ENCODE results near the gene PLAGL1.
"Not testable (repeated sequence)": the region's sequence is repeated elsewhere in the genome, so short reads cannot be mapped to it uniquely, and the experiment has no call there.

The PLAGL1 gene

DNA sequence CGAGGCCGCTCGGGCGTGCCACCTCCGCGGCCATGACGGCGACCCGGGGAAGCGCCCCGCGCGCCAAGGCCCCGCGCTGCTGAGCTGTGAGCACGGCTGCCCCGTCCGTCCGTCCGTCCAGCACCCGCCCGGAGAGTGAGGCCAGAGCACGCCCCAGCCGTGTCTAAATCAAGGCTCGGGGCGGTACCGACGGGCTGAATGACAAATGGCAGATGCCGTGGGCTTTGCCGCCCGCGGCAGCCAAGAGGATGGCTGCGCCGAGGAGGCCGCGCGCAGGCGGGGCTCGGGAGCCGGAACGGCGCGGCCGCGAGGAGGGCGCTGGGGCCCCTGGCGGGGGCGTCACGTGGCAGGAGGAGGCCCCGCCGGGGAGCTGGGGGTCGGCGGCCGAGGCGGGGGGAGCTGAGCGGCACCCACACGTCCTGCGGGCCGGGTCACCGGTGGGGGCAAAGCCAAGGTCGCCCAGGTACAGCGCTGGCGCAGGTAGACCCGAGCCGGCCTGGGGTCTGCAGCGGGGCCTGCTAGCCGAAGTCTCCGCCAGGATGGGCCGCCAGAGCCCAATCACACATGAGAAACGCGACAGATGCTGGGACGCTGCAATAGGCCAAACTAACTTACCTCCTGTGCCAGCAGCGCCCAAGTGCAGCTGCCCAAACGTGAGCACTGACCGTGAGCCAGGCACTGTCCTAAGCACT is at the start of gene PLAGL1:
TSS of gene PLAGL1 (minus strand) at position 140 of the 692 bp plus-strand sequence. CDS start 60,123 bp downstream, outside the sequence.
- peak in 1 of 4 experiments; percentile 3 for DNase-seq (ENCODE audit: low read depth in 4 of 4, low spot score in 1 of 4)

DNA sequence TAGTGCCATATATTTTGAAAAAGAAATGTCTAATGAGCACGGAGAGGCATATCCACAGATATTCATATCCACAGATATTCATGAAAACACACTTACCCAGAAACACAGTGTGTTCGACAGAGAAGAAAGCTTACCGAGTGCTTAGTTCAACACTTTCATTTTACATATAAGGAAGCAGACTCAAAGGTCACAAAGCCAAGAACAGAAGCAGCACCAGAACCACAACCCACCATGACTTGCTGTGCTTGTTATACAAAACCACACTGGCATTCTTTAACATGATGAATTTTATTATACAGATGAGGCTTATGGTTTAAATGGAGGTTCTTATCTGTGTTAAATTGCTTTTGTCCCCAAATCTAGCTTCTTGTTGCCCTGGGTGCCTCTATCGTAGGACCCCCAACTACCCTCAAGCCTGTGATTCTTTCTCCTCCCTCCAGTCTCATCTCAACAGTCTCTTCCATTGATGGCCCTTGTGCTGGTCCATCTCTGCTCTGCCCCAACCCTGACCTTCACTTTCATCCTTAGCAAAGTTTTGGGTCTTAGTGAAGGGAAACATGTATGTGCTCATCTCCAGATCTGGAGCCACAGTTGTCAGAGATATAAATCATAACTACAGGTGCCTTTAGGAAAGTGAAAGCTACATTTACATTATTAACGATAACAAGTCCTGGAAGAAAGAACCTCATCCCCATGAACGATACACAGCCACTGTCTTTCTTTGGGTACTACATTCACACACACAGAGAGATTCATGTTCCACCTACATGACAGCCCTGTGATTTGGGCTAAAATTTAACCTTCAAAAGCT is 47.3 kb upstream of the PLAGL1 start:
- DNase-seq (ENCODE audit: low read depth in 4 of 4, low spot score in 1 of 4) = no peak

DNA sequence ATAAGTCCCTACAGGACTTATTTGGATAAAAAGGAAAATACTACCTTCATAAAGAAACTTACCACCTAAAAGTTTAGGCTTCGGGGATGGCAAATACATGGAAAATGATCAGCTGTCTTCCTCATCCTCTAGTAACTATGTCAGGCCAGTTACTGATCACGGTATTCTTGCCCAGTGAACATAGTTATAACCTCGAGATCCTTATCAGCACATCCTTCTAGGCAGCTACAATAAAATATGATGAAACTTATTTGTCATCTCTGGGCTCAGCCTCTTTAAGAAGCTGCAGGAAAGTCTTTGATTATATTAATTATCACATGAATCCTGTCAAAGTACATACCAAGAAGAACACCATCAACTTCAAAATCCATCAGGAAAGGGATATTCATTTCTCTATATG is 45.5 kb upstream of the PLAGL1 start:
- DNase-seq (ENCODE audit: low read depth in 4 of 4, low spot score in 1 of 4) = no peak

- DNase-seq (ENCODE audit: low read depth in 4 of 4, low spot score in 1 of 4) = no peak
Measured at GRCh38 chr6:144052488-144052887, 44.4 kb upstream of the PLAGL1 start.

DNA sequence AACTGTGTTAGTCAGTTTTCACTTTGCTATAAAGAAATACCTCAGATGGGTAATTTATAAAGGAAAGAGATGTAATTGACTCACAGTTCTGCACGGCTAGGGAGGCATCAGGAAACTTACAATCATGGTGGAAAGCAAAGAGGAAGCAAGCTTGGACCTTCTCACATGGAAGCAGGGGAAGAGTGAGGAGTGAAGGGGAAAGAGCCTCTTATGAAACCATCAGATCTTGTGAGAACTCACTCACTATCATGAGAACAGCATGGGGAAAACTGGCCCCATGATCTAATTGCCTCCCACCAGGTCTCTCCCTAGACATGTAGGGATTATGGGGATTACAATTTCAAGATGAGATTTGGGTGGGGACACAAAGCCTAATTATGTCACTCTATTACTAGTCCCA is 41.3 kb upstream of the PLAGL1 start:
- DNase-seq (ENCODE audit: low read depth in 4 of 4, low spot score in 1 of 4) = no peak

- no peak for DNase-seq (ENCODE audit: low read depth in 4 of 4, low spot score in 1 of 4)
Measured at GRCh38 chr6:144047688-144048087, 39.6 kb upstream of the PLAGL1 start.

DNA sequence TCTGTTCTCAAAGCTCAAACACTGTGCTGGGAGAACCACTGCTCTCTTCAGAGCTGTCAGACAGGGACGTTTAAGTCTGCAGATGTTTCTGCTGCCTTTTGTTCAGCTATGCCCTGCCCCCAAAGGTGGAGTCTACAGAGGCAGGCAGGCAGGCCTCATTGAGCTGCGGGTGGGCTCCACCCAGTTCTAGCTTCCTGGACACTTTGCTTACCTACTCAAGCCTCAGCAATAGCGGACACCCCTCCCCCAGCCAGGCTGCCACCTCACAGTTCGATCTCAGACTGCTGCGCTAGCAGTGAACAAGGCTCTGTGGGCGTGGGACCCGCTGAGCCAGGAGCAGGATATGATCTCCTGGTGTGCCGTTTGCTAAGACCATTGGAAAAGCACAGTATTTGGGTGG is 38.6 kb upstream of the PLAGL1 start:
- DNase-seq (ENCODE audit: low read depth in 4 of 4, low spot score in 1 of 4) = not testable (repeated sequence)

DNA sequence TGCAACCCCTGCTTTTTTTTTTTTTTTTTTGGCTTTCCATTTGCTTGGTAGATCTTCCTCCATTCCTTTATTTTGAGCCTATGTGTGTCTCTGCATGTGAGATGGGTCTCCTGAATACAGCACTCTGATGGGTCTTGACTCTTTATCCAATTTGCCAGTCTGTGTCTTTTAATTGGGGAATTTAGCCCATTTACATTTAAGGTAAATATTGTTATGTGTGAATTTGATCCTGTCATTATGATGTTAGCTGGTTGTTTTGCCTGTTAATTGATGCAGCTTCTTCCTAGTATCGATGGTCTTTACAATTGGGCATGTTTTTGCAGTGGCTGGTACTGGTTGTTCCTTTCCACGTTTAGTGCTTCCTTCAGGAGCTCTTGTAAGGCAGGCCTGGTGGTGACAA is 36.9 kb upstream of the PLAGL1 start:
- DNase-seq (ENCODE audit: low read depth in 4 of 4, low spot score in 1 of 4) = not testable (repeated sequence)

DNA sequence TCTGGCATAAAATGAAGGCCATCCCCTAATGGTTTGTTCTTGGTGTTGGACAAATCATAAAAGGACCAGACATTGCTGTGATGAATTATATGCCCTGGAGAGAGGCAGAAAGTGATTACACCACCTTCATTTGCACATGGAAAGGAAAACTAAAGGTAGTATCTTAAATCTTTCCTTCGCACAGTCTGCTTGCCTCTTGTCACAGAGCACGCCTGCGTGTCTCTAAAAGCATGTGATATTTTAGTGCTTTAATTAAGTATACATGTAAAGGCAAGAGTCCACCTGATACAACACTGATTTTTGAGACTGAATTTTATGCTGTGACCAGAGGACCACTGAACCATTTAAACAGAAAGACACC is 28.8 kb upstream of the PLAGL1 start:
- DNase-seq (ENCODE audit: low read depth in 4 of 4, low spot score in 1 of 4) = no peak

- DNase-seq (ENCODE audit: low read depth in 4 of 4, low spot score in 1 of 4) = no peak
Measured at GRCh38 chr6:144036064-144036834, 28.2 kb upstream of the PLAGL1 start.

DNA sequence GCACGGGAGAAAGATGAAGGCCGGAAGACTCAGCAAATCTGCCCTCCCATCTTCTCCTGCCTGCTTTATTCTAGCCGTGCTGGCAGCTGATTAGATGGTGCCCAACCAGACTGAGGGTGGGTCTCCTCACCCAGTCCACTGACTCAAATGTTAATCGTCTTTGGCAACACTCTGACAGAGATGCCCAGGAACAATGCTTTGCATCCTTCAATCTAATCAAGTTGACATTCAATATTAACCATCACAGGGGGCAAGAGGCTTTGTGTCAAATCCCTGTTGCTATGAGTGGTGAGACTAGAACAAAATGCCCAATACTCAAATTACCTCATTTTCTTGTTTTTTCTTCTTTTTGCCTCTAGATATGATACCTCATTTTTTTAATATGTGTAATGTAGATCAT is 27.4 kb upstream of the PLAGL1 start:
- no peak for DNase-seq (ENCODE audit: low read depth in 4 of 4, low spot score in 1 of 4)

DNA sequence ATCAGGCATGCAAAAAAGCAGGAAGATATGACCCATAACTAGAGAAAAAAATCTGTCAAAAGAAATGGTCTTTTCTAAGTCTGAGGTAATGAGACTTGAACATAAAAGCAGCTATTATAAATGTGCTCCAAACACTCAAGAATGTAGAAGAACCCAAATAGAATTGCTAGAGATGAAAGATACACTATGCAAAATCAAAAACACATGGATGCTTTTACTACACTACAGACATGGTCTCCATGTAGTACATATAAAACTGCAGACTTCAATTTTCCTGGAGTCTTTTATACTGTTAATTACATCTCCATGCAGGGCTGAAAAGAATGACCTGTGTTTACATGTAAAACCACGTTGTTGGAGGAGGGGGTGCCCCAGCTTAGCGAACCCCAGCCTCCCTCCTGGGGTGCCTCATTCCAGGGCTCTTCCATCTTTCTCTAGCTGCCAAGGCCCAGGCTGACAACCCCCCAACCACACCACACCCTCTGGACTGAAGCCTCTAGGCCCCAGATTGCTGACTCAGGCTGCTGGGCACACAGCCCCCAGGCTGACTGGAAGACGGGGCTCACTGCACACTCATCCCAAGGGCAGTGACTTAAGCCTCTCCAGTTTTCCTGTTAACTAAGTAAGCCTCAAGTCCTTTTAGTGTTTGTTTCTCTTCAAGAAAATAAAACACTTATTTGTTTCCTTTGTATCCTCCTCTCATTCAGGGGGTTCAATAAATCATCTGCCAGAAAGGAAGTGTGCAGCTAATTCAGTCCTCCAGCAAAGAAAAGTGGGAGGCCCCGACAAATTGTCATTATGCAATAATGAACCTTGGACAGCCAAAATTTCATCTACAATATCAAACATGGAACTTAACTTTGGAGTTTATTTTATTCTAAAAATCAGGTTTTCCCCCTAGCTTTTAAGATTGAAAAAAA is 26.0 kb upstream of the PLAGL1 start:
- no peak for DNase-seq (ENCODE audit: low read depth in 4 of 4, low spot score in 1 of 4)

DNA sequence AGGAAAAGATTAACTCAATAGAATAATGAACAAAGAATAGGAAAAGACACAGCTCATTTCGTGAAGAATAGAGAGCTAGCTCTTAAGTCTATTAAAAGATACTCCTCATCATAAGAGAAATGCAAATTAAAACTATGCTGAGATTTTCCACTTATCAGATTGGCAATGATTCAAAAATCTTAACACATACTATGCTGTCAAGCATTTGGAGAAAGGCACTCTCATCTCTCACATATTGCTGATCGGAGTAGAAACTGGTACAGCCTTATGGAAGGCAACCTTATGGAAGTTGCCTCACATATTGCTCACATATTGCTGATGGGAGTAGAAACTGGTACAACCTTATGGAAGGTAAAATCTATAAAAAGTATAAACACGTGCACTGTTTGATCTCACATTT is 21.4 kb upstream of the PLAGL1 start:
- no peak for DNase-seq (ENCODE audit: low read depth in 4 of 4, low spot score in 1 of 4)

DNA sequence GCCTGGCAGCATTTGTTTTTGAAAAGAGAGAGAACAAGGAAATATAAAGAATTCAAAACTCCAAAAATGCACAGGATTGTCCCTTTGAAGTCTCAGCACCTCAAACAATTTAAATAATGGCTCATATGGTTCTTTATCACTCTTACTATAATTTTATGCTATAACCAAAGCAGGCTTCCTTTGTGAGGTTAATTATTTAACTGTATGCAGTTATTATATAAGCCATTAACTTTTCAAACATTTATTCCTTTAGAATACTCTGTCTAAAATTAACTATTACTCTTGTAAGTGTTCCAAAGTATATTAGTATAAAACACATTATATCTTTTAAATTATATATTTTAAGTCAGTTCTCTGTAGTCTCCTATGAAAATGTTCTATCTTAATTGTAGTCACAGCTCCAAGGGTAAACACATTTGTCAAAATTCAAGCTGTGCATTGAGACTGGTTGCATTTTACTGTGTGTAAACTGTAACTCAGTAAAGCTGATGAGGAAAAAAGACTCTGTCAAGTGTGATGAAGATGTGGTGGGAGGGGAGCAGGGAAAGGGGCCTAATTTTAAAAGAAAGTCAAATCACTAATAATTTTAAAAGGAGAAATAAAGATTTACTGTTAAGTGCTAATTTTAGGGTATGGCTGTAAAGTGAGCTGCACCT is 20.0 kb upstream of the PLAGL1 start:
- DNase-seq (ENCODE audit: low read depth in 4 of 4, low spot score in 1 of 4) = no peak

DNA sequence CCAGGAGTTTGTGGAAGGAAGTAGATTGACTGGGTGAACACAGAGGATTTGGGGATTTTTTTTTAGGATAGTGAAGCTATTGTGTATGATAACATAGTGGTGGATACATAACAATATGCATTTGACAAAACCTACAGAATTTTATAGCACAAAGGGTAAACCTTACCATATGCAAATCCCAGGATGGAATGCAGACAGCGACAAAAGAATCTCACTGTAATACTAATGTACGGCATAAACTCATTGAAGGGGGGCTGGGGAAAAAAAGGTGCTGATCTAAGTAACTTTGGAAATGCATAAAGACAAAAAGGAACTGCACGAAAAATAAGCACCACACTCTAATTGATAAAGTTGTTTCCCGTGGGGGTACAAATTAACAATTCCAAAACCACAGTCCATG is 15.2 kb upstream of the PLAGL1 start:
- DNase-seq (ENCODE audit: low read depth in 4 of 4, low spot score in 1 of 4) = no peak

GRCh38 chr6:144019929-144020328 is 11.9 kb upstream of the PLAGL1 start:
- no peak for DNase-seq (ENCODE audit: low read depth in 4 of 4, low spot score in 1 of 4)

- DNase-seq (ENCODE audit: low read depth in 4 of 4, low spot score in 1 of 4) = no peak
Measured at GRCh38 chr6:144017166-144018094, 9.4 kb upstream of the PLAGL1 start.

DNA sequence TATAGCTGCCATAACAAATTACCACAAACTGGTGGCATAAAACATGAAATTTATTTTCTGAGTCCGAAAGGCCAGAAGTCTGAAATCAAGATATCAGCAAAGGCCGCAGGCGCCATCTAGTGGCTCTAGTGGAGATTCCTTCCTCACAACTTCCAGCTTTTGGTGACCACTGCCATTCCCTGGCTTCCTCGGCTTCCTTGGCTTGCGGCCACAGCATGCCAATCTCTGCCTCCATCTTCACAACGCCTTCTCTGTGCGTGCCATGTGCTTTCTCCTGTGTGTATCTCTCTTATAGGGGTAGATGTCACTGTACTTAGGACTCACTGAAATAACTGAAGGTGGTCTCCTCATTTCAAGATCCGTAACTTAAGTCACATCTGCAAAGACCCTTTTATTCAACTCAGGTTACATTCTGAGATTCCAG is 5.4 kb upstream of the PLAGL1 start:
- DNase-seq (ENCODE audit: low read depth in 4 of 4, low spot score in 1 of 4) = peak; percentile 28 to 50 (median 47)

DNA sequence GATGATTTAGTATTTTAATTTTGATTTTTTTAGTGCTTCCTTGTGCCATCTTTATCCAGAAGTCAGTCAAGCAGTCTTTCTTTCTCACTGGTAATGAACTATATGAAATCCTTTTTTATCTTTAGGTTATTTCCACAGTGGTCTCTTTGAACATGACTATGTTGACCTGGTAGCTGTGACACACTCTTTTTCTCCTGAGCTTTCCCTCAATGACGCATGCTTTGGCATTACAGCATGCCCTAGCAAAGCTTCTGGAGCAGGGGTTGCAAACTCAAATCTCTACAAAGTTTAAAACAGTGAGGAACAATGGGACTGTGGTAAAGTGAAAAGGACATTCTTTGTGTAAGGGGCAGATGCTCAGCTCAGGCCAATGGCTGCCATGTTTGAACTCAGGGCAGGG is 4.5 kb upstream of the PLAGL1 start:
- DNase-seq (ENCODE audit: low read depth in 4 of 4, low spot score in 1 of 4) = no peak
